Kidney (tissue), 14 donors: ENCODE results near the gene RNF40. TPM values are rescaled to one million over a fixed set of nuclear protein-coding genes. Genes with fewer than 3 reads are reported as not detected.

Experiments
- DNase-seq, 5 donors: peaks; one replicate each; pipeline ENCODE4 v3.0.0-alpha.2; 2013 to 2020
- FAIRE-seq: peaks from 2 replicates; lab custom pipeline; 2012; peaks lifted over from hg19 to GRCh38; lab: Jason Lieb, UNC
- H3K27ac ChIP-seq, 2 donors: one replicate each; pipeline ENCODE4 v1.7.0; 2013; ENCODE audit warnings: low read depth in 2 of 2, low read length in 2 of 2, inconsistent platforms in 1 of 2
- H3K27me3 ChIP-seq: one replicate; pipeline ENCODE4 v1.7.1; 2013; ENCODE audit warnings: low read length, inconsistent platforms; ENCODE audit not compliant: control insufficient read depth, insufficient read depth
- H3K36me3 ChIP-seq, 3 donors: one replicate each; pipeline versions ENCODE4 v1.7.0 to v1.7.1; 2013; ENCODE audit warnings: low read length in 3 of 3, control low read depth in 1 of 3, inconsistent platforms in 1 of 3; ENCODE audit not compliant: insufficient read depth in 3 of 3, control insufficient read depth in 2 of 3
- H3K4me1 ChIP-seq, 3 donors: one replicate each; pipeline versions ENCODE4 v1.7.0 to v1.7.1; 2013; ENCODE audit warnings: low read length in 3 of 3, inconsistent platforms in 1 of 3, low read depth in 1 of 3; ENCODE audit not compliant: control insufficient read depth in 2 of 3, insufficient read depth in 2 of 3
- H3K4me3 ChIP-seq, 3 donors: one replicate each; pipeline versions ENCODE4 v1.7.0 to v1.8.1; 2013; ENCODE audit warnings: low read length in 3 of 3, control low read depth in 1 of 3, inconsistent platforms in 1 of 3
- H3K9ac ChIP-seq, 3 donors: one replicate each; pipeline versions ENCODE4 v1.7.0 to v1.7.1; 2013; ENCODE audit warnings: low read length in 3 of 3, control low read depth in 1 of 3, inconsistent platforms in 1 of 3
- H3K9me3 ChIP-seq, 3 donors: one replicate each; pipeline versions ENCODE4 v1.7.0 to v1.7.1; 2013; ENCODE audit warnings: low read length in 3 of 3, control low read depth in 1 of 3, inconsistent platforms in 1 of 3; ENCODE audit not compliant: control insufficient read depth in 2 of 3, insufficient read depth in 1 of 3
- intact Hi-C: fragments of 100-400 bp; cut with DNase I; formaldehyde crosslinking; loops from one replicate; pipeline ENCODE4 v1.11.1; 2022
- polyA plus RNA-seq: library from polyadenylated mRNA; stranded (reverse); fragments of 350-450 nt; fragmentation: Illumina TruSeq; extraction: RNeasy Lipid Tissue Mini Kit (QIAGEN cat#74804); gene quantifications from one replicate; pipeline ENCODE4 v1.2.3, GENCODE V29; 2014; ENCODE audit warnings: low read depth, low replicate concordance; ENCODE audit not compliant: insufficient read depth
- total RNA-seq: library from RNA; stranded (reverse); fragmentation: NEBNext Ultra II Directional; extraction: Animal tissue kit (Norgen Biotek cat#: 25700); gene quantifications from one replicate; pipeline ENCODE4 v1.2.1, GENCODE V29; 2021
- TF ChIP-seq, protein P1 (sequence below): IDR thresholded peaks from 3 replicates; pipeline ENCODE4 v1.5.1; 2012; ENCODE audit warnings: mild to moderate bottlenecking, moderate library complexity, borderline replicate concordance; ENCODE audit not compliant: insufficient read depth; ENCODE audit errors: extremely low read depth
- donor health status: control.
- donor health status: control.
- donor health status: control.
- donor health status: control.
- donor health status: control.
- donor health status: DM: yes; HTN: yes; CAD: no.
- donor health status: Normal renal cell carcinoma (clear cell type).

The RNF40 gene
- total and polyA plus RNA-seq, 2 donors from 2014 or later, result 74.3 to 109 TPM

DNA sequence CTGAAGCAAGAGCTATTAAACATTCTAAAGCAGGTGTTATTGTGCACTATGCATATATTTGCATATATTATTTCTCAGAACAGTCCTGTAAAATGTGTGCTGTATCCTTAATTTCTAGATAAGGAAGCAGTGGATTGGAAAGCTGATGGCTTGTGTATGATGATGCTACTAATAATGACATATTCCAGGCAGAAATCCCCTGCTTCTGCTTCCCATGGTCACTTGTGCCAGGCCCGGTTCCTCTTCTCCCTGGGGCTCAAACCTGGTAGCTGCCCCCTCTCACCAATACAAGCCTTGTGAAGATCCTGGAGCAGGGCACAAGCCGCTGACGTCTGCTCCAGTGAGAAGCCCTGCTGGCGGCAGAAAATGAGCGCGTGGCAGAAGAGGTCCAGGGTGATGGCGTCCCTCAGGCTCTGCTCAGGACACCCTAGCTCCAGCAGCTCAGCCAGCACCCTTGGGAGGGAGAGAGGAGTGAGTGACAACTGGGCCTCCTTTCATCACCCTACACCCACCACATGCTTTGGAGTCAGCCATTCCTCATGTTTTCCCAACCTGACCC lies 2.0 kb upstream of the RNF40 start:
- TF ChIP-seq, protein P1, sequence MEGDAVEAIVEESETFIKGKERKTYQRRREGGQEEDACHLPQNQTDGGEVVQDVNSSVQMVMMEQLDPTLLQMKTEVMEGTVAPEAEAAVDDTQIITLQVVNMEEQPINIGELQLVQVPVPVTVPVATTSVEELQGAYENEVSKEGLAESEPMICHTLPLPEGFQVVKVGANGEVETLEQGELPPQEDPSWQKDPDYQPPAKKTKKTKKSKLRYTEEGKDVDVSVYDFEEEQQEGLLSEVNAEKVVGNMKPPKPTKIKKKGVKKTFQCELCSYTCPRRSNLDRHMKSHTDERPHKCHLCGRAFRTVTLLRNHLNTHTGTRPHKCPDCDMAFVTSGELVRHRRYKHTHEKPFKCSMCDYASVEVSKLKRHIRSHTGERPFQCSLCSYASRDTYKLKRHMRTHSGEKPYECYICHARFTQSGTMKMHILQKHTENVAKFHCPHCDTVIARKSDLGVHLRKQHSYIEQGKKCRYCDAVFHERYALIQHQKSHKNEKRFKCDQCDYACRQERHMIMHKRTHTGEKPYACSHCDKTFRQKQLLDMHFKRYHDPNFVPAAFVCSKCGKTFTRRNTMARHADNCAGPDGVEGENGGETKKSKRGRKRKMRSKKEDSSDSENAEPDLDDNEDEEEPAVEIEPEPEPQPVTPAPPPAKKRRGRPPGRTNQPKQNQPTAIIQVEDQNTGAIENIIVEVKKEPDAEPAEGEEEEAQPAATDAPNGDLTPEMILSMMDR, result no peak
- no peak overlapping the region for H3K27ac ChIP-seq
- peak in 2 of 5 donors; percentile 31 to 75 for DNase-seq
- intact Hi-C loops, result no loop called here
- no peak overlapping the region for H3K9ac ChIP-seq
- FAIRE-seq, result no peak
- H3K4me1 ChIP-seq, result peaks cover 4 to 18% (median 8%) of the 10 kb centered on the region in 3 donors
- H3K4me3 ChIP-seq, result no peak overlapping the region
- H3K27me3 ChIP-seq, result no peaks in the 10 kb centered on the region
- no peaks in the 10 kb centered on the region for H3K9me3 ChIP-seq
- peaks cover 4 to 20% (median 18%) of the 10 kb centered on the region in 3 donors for H3K36me3 ChIP-seq

DNA sequence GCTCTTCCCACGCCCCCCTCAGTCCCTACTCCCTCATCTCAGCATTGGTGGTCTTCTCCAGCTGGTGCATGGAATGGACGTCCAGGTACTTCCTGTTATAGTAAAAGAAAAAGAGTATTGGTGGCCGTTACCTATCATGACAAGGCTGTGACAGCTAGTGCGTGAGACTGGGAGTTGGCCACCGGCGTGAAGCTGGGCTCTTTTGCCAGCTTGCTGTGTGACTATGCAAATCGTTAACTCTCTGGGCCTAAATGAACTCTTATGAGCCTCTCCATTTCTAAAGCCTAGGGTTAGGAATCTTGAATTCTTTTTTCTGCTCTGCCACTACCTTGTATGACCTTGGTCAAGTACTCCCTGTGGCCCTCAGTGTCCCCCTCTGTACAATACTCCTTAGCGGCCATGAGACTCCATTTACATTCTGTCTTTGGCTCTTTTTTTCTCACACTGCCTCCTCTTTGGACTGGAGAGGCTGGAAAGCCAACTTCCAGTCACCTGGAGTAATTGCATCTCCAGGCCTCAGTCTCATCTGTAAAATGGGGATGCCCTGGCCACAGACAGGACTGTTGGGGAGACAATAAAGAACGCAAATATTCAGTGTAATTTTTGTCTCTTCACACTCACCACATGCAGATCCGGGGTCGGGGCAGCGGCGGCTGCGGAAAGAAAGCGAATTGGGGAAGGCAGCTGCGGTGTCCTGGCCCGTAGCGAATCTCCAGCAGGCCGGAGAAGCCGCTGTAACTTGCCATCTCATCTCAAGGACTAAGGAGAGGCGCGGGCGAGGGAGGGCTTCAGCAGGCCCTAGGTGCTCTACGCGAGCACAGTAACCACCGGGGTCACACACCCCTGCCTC lies 1.3 kb upstream of the RNF40 start:
- no peaks in the 10 kb centered on the region for H3K9me3 ChIP-seq
- FAIRE-seq (no peak), DNase-seq (peak in 1 of 5 donors; percentile 77)
- H3K4me1 ChIP-seq, result peaks cover 4 to 18% (median 8%) of the 10 kb centered on the region in 3 donors
- TF ChIP-seq, protein P1, result no peak
- H3K9ac ChIP-seq, result peak overlapping the region in 1 of 3 donors; percentile 36
- H3K36me3 ChIP-seq, result peaks cover 7 to 27% (median 21%) of the 10 kb centered on the region in 3 donors
- no peaks in the 10 kb centered on the region for H3K27me3 ChIP-seq
- H3K27ac ChIP-seq, result no peak overlapping the region
- peak overlapping the region; percentile 40 to 94 (median 86) for H3K4me3 ChIP-seq
- intact Hi-C loops, result no loop called here

DNA sequence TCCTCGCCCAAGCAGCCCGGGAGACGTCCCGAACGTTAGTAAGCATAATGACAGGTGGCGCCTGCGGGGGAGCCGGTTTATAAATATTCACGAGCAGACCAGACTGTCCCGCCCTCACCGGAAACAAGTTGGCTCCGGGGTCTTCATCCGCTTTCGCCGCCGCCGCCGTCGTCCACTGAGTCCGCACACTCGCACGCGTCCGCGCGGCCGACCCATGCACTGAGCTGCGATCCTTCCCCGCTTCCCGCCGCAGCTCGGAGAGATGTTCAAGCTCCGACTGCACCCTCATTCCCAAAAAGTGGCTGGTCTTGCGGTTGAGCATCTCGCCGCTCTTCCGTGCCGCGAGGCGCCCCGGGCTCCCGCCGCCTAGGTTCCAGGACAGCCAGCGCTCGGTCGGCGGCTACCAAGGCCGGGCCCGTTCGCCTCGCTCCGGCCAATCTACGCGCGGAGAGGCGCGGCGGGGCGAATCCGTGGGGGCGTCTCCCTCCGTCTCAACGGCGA lies 645 bp upstream of the RNF40 start:
- FAIRE-seq (no peak), DNase-seq (peak; percentile 67 to 83 (median 73))
- intact Hi-C loops, result no loop called here
- Histone ChIP-seq H3K27me3 (no peaks in the 10 kb centered on the region), H3K4me1 (peaks cover 4 to 18% (median 8%) of the 10 kb centered on the region in 3 donors), H3K27ac (peak overlapping the region; percentile 19 to 30), H3K9ac (peak overlapping the region in 2 of 3 donors; percentile 63 to 94), H3K36me3 (peaks cover 7 to 34% (median 22%) of the 10 kb centered on the region in 3 donors), H3K4me3 (peak overlapping the region; percentile 86 to 94 (median 86)), H3K9me3 (no peaks in the 10 kb centered on the region)
- TF ChIP-seq, protein P1, result no peak
